GM21381 (cell line): Measurements from ENCODE around the gene WDFY2.
"Not testable (repeated sequence)": the region's sequence is repeated elsewhere in the genome, so short reads cannot be mapped to it uniquely, and the experiment has no call there.

Experiments used
- ATAC-seq: cut with Tn5 transposase; IDR thresholded peaks from one replicate; pipeline ENCODE4 v1.9.1; 2021; ENCODE audit warnings: mild to moderate bottlenecking, moderate library complexity; ENCODE audit not compliant: unreplicated experiment

The WDFY2 gene

GRCh38 chr13:51583875-51584730 is at the start of gene WDFY2:
Gene WDFY2, plus strand, starts transcription at chr13:51584462. Its CDS starts 226 bp downstream, at chr13:51584688.
- ATAC-seq, result peak; percentile 72

DNA sequence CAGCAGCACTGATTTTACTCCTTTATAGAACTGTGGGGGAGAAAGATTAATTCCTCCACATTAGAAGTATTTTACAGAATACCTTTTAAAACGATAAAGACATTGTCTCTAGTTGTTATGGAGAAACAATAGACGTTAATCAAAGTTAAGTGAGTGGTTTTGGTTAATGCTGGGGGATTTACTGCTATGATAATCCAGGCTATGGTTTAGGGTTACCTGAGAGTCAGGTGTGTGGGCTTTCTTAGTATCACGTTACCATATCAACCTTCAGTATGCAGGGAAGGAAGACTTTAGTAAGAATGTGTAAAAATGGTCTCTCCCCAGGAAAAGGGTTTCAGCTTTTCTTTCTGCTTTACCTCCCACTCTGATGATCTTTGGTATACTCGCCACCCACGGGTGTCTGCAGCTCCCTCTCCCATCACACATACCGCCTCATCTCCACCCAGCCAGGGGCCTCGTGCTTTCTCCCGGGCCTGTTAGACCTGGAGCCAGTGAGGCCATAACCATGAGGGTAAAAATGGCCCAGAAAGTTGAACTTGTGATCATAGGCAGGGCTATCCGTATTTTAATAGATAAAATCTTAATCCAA is 45.6 kb upstream of the WDFY2 start:
- ATAC-seq, result no peak

DNA sequence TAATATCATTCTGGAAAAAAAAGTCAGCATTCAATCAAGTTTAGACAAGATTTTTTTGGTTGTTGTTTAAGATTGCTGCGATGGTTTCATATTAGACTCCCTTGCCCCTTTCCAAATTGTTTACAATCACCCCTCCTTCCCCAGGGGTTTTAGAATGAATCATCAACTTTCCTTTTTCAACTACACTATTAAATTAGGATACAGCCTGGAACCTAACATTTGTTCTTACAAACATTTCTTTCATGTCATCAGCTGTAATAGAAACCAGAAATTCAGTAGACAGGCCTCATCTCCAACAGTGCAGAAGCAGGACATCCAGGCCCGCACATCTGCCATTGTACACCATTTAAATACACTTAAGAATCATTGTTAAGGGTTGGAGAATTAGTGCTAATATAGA is 44.4 kb upstream of the WDFY2 start:
- no peak for ATAC-seq

DNA sequence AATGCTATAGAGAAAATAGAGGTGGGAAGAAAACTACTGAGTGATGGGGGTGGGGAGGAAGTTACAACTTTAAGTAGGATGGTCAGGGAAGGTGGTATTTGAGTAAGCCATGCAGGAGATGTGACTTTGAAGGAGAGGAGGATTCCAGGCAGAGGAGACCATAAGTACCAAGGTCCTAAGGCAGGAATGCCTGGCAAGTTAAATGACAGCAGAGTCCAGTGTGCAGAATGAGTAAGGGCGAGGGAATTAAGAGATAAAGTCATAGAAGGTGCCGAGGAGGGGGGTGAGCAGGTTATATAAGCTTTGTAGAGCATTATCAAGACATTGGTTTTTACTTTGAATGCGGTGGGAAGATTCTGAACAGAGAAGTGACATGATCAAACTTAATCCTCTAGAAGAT is 43.2 kb upstream of the WDFY2 start:
- no peak for ATAC-seq

DNA sequence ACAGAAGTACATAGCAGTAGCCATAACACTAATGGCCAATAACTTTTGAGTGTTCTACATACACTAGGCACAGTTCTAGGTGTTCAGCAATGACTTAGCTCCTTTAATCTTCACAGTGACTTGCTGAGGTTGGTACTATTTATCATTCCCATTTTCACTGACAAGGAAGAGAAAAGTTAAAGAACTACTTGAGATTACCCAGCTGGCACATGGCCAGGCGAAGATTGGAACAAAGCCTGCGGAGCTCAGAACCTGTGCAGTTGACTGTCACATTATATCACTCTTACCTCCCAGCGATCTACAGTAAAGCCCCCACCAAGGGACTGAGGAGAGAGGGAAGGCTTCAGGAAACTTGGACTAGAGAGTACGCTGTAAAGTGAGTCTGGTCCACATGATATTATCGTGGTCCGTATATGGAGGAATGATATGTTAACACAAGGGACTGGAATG is 42.4 kb upstream of the WDFY2 start:
- ATAC-seq, result no peak

GRCh38 chr13:51542346-51543242 is 41.7 kb upstream of the WDFY2 start:
- ATAC-seq, result no peak

GRCh38 chr13:51545446-51545845 is 38.8 kb upstream of the WDFY2 start:
- ATAC-seq, result not testable (repeated sequence)

DNA sequence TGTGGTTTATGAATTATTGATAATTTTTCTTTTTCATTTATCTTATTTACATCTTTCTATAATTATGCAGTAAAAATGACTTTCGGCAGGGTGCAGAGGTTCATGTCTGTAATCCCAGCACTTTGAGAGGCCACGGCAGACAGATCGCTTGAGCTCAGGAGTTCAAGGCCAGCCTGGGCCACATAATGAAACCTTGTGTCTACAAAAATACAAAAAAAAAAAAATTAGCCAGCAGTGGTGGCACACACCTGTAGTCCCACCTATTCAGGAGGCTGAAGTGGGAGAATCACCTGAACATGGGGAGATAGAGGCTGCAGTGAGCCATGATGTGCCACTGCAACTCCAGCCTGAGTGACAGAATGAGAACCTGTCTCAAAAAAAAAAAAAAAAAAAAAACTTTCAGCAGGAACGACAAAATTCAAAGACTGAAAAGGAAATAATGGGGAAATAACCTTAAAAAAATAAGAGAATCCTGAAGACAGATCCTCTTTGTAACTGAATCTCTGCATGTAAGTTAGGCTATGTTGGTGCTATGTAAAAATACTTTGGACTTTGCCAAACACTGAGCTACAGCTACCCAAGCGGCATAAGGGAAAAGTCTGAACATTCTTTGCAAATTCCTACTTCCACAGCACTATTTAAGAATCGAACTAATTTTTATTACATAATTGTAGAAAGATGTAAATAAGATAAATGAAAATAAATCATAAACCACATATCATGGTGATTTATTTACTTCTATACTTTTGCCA is 36.7 kb upstream of the WDFY2 start:
- ATAC-seq, result no peak

GRCh38 chr13:51549050-51549449 is 35.2 kb upstream of the WDFY2 start:
- ATAC-seq, result peak; percentile 60

DNA sequence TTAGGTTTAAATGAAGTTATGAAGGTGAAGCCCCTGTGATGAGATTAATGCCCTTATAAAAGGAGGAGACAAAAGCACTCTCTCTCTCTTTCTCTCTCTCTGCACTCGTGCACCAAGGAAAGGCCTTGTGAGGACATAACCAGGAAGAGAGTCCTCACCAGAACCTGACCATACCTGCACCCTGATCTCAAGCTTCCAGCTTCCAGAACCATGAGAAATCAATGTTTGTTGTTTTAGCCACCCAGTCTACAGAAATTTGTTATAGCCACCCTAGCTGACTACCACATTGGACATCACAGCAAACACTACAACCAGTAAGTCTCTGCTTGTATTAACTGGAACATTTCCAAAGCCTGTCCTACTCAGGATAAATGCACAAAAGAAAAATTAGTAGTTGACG is 34.7 kb upstream of the WDFY2 start:
- ATAC-seq, result no peak

GRCh38 chr13:51550151-51550550 is 34.1 kb upstream of the WDFY2 start:
- no peak for ATAC-seq

- no peak for ATAC-seq
Observed at GRCh38 chr13:51551416-51551815, 32.8 kb upstream of the WDFY2 start.

DNA sequence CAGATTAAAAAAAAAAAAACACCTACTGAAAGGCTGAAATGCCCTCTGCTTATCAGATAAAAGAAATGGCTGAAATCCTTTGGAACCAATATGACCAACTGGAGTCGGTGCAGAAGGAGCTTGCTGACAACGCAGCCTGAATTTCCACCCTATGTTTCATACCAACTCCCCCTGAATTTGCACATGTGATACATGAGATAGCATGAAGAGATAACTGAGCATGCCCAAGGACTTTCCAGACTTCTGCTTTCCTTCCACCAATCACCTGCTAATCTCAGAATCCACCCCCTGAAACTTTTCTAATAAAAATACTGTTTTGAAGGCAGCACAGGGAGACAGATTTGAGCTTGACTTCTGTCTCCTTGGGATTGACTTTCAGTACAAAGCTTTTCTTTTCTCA is 32.2 kb upstream of the WDFY2 start:
- no peak for ATAC-seq

DNA sequence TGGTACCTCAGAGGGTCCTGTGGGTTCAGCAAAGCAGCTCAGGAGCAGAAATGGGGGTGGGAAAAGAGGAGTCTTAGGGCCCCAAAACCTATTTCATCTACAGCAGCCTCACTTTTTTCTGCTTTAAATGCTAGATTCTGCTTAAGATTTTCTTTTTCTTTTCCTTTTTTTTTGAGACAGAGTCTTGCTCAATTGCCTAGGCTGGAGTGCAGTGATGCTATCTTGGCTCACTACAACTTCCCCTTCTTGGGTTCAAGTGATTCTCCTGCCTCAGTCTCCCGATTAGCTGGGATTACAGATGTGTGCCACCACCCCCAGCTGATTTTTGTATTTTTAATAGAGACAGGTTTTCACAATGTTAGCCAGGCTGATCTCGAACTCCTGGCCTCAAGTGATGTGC is 30.7 kb upstream of the WDFY2 start:
- ATAC-seq, result no peak

GRCh38 chr13:51556740-51557139 is 27.5 kb upstream of the WDFY2 start:
- no peak for ATAC-seq

DNA sequence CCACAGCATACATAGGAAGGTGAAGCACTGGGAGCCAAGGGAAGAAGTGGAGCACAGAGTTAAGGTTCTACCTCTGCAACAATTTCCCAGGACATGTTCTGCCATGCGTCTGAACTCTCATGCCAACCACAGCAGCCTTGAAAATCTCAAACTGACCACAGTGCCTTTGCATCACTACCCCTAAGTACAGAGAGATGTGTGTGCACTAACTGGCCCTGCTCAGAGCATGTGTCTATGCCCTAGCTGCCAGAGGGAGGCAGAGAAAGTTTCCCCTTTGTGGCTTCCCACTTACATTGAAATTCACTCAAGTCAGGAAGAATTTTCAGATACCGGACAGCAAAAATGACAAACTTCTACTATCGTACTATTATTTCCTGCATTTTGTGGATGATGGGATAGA is 26.8 kb upstream of the WDFY2 start:
- ATAC-seq, result no peak

DNA sequence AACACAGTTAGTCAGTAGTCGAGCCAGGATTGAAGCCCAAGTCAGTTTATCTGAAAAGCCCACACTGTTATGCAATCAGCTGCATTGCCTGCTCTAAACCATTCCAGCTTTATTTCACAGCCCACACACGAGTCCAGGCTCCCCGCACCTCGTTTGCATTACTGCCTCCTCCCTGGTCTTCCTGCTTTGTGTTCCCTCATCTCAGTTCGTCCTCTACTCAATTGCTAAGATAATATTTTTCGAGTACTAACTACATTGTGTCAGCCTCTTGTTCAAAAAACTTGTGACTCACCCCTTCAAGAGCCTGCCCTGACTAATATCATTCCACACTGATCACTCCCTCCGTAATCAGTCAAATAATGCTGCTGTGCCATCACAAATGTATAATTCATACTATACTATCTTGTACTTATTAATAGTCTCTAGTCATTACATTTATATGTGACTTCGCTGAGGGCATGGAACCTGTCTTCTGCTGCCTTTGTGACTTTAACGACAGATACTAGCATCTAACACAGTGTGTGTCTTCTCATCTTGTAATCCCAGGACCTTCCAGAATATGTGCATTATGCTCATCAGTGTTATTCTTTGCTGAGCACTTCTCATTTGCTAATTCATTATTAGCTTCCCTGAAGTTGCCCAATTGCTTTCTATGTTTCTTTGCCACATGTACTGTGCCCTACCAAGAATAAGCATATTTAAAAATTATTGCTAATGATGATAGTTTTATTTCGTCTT is 26.2 kb upstream of the WDFY2 start:
- ATAC-seq, result no peak

GRCh38 chr13:51559946-51560735 is 24.1 kb upstream of the WDFY2 start:
- ATAC-seq, result no peak

GRCh38 chr13:51562011-51562671 is 22.1 kb upstream of the WDFY2 start:
- ATAC-seq, result peak; percentile 73
